ENCODE results near the gene LAMB1. TPM values are rescaled to one million over a fixed set of nuclear protein-coding genes. Genes with fewer than 3 reads are reported as not detected.
A peak's percentile ranks its signal among the peaks of the same experiment; 100 is the strongest.

The LAMB1 gene
- total RNA-seq, 1 donor from 2014 or later, result 83.2 TPM

DNA sequence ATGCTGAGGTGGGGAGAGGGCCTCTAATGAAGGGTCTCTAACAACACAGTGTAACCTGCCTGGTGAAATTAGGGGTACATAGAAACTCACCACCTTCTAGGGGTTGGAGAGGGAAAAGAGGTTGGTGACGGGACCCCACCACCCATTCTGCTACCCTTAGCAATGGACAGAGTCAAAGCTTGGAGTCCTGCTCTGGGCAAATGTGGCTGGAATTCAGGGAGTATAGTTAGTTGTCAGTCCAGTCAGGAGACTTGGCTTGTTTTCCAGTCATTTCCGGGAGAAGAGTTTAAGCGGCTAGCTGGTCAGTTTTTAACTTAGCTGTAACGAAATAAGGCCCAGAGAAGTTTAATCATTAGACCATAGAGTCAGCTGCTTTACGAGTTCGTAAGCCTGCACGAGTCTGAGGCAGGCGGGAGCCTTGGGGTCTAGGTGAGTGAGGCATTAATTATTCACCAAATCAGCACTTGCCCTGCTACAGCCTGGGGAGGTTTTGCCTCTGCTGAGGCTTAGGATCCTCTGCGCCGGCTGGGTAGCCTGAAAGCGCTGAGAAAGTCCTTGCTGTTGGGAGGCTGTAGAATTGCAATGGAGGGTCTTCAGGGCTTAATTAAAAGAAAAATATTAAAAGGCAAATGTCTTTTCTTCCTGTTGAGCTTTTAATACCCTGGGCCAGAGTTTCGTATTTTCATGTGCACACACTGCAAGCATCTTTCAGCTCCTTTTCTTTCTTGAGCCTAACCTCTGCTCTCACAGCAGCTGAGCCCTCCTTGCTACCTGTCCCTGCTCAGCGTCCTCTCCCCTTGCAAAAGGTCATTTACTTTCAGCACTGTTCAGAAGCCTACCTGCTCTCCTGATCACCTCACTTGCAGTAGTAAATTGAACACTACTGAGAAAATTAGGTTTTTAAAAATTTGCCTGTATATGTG lies 1.5 kb upstream of the LAMB1 start:
- DNase-seq (ENCODE audit: missing footprints), result no peak
- intact Hi-C loops (cut with DNase I), result loop anchor here (5.0 kb wide), 3 partner anchors 37 to 143 kb away; no protein-coding TSS in a partner anchor
- ATAC-seq, result no peak

DNA sequence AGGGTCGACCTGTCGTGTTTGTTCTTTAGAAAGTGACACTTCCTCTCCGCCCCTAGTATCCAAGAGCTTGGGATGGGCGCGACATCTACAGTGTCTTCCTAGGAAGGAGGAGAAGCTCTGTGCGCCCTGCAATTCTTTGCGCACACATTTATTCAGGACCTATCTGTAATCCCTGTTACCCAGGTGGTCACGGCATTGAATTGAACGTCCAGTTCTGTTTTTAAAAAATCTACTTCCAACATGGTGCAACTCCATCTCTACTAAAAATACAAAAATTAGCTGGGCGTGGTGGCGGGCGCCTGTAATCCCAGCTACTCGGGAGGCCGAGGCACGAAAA lies 606 bp upstream of the LAMB1 start:
- no peak for DNase-seq (ENCODE audit: missing footprints)
- ATAC-seq, result no peak
- intact Hi-C loops (cut with DNase I), result loop anchor here (5.0 kb wide), 3 partner anchors 36 to 144 kb away; no protein-coding TSS in a partner anchor

DNA sequence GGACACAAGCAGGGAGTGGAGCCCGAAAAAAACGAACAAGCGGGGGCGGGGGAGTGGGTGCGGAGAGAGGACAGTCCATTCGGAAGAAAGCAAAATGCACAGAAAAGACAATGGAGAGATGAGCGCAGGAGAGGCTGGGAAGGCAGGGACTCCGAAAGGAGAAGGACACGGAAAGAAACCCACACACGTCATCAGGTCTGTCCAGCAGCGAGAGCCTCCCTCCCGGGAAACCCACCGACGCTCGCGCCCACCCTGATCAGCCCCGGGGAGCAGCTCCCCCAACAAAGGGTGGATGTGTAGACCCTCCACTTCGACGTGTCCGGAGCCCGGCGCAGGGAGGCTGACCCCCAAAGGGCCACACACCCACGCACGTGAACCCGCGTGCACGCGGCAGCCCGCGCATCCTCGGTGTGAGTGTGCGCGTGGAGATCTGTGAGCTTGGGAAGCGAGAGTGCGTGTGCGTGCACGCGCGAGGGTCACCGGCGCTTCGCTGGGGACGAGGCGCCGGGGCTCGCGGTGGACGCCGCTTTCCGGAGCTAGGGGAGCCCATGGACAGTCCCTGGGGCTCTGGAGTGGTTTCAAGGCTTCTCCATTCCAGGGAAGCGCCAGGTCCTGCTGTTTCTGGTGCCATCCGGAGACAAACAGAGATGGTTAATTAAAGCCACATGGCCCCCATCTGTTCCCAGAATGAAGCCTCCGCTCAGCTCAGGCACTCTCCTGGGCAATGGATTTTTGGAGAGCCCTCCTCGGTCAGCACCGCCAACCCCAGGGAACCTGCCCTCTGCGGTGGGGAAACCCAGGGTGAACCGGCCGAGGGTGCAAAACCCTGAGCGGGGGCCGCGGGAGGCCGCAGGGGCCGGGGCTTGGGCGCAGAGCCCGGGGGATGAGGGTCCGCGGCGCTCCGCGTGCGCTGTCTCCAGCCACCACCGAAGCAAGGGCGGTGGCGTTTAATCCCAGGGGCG lies 916 bp downstream of the LAMB1 start:
- intact Hi-C loops (cut with DNase I), result loop anchor here (5.0 kb wide), 3 partner anchors 35 to 145 kb away; no protein-coding TSS in a partner anchor
- peak; percentile 35 for ATAC-seq
- DNase-seq (ENCODE audit: missing footprints), result no peak

DNA sequence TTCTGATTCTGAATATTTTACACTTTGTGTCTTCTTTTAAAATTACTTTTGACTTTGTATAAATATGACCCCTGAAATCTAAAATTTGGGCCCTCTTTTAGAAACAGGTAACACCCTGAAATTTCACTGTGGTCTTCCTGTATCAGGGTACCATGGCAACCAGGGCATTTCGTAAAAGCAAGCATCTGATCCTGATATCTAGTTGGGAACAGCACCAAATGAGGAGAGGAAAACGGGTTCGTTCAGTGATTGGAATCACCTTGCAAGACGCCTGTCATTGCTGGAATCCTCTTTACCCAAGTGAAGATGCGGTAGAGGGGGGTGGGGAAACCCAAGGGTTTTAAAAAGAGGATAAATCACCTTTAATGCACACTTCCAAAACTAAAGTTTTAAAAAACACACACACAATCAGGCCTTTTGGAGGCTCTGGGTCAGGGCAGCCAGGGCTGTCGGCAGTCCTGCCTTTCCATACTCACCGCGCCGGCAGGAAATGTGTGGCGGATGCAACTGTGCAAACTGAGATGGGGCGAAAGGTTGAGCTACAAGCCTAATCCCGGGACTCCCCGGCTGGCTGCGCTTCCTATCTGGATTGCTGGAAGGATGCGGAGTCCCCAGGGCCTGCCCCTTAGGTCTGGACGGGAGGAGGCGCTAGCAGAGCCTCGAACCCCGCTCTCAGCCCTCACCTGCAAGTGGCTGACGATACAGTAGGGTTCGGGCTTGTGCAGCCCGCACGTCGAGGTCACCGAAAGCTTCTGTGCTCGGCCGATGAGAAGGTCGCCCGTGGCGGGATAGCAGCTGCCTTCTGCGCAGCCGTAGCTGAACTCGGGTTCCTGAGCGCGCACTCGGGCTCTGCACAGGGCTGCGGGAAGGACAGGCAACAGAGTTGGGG lies 1.8 kb downstream of the LAMB1 start:
- DNase-seq (ENCODE audit: missing footprints) (peak; percentile 81), ATAC-seq (peak; percentile 27)
- intact Hi-C loops (cut with DNase I), result loop anchor here (5.0 kb wide), 3 partner anchors 34 to 146 kb away; no protein-coding TSS in a partner anchor

DNA sequence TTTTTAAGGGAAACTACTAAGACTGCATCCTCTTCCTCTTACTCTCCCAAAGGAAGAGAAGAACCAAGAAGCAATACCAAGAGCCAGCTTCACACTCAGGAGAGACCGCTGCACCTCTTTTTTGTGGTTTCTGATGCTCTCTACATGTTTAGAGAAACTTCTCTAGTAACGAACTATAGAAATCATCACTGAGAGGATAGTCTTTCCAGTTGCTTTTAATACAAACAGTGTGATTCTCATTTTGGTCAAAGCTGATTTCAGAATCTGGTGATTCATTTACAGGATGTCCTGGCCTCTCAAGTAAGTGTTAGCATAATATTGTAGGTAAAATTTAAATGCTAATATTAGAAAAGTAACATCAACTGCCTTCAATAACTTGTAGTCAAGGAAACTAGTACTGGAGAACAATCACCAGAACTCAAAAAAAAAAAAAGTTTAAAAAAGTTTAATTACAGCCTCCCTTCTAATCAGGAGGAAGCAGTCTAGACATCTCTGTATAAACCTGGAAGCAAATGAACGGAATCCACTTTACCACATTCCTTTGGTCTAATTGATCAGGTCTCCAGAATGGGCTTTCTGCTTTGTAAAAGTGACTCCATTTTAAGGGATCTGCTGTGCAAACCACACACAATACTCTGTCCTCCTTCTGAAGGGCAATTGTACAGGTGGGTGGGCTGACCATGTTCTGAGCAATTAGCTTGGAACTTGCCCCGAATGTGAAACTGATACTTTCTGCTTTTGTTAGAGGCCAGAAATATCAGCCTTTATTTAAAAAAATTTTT lies 3.0 kb downstream of the LAMB1 start:
- no peak for ATAC-seq
- no peak for DNase-seq (ENCODE audit: missing footprints)
- intact Hi-C loops (cut with DNase I), result loop anchor here (5.0 kb wide), 3 partner anchors 33 to 147 kb away; no protein-coding TSS in a partner anchor

DNA sequence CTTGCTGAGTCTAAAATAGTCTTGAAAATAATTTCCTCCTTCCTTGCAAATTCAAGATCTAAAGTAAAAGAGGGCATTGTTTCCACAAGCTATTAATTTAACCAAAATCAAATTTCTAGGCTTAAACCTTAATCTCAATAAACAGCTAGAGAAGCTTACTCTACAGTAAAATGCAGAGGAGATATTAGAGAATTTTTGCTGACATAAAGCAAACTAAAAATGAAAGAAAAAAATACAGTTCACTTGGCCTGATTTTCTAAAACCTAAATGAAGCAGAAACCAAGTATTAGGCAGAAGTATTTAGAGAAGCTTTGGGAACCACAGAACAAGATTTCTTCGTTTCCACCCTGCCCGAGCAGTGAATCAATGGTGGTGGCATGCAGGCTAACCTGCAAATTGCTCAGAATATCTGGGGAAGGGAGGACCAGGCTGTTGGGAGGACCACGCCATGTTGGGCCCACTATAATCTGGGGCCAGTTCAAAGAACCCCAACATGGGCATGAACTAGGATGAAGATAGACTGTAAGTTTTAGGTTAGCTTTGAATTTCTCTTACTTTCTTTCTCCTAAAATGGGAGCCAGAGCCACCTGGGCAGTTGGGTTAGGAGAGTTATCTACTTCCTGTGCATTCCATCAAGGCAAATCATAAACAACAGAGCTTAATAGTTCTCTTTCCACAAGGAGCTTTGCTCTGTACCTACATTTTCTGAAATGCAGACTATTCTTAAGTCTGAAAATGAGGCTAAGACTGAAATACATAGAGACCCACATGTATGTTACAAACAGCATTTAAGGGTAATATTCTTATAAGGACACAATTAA lies 4.1 kb downstream of the LAMB1 start:
- DNase-seq (ENCODE audit: missing footprints) (no peak), ATAC-seq (no peak)
- intact Hi-C loops (cut with DNase I), result no loop called here

DNA sequence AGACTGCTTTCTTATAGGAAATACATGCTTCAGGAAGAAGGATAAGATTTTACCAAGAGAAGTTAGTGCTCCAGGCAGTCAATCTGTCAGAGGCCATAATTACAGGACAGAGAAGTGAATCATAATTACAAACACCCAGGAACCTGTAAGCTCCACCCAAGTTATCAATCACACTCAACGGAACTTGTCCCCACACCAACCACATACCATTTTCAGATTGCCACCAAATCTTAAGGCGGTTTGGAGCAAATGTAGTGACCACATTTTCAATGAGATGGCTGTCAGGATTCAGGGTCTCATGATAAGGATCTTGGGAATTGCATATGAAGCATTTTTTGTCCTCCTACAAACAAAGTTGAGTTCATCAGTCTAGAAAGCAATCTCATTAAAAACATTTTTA lies 4.8 kb downstream of the LAMB1 start:
- ATAC-seq, result no peak
- intact Hi-C loops (cut with DNase I), result no loop called here

DNA sequence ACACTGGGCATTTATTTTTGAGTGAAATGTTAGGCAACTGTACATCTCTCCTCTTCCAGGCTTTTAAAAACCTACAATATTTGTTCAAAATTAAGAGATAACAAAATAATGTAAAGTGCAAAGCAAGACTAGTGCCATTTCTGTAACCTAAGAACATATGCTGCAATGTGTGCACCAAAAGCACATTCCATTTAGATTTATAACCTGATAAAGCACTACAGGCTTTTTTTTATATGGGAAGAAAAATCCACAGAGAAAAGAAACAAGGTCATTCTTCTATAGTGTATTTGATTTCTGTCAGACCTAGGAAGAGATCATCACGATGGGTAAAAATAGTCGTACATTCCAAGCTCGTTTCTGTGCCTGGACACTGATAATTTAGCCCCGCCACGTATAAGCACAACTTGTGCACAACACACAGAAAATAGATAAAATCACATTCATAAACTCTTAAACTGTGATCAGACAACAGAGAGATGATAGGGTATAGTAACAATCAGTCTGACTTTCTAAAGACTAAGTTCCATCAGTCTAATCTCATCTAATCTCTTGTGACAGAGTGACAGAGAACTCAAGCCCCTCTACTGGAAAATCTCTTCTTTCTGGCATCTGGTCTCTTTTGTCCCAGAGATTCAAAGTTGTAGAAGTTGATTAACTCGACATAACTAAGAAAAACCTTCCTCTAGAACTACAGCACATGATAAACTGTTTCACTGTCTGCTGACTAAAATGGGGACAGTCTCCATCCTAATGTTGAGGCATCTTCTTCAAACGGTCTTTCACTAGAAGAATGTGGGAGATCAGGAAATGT lies 6.7 kb downstream of the LAMB1 start:
- intact Hi-C loops (cut with DNase I), result no loop called here
- ATAC-seq, result no peak
- DNase-seq (ENCODE audit: missing footprints), result no peak

More for the DNA sequence above, 4.8 kb downstream of the LAMB1 start:
- no peak for DNase-seq (ENCODE audit: missing footprints)

DNA sequence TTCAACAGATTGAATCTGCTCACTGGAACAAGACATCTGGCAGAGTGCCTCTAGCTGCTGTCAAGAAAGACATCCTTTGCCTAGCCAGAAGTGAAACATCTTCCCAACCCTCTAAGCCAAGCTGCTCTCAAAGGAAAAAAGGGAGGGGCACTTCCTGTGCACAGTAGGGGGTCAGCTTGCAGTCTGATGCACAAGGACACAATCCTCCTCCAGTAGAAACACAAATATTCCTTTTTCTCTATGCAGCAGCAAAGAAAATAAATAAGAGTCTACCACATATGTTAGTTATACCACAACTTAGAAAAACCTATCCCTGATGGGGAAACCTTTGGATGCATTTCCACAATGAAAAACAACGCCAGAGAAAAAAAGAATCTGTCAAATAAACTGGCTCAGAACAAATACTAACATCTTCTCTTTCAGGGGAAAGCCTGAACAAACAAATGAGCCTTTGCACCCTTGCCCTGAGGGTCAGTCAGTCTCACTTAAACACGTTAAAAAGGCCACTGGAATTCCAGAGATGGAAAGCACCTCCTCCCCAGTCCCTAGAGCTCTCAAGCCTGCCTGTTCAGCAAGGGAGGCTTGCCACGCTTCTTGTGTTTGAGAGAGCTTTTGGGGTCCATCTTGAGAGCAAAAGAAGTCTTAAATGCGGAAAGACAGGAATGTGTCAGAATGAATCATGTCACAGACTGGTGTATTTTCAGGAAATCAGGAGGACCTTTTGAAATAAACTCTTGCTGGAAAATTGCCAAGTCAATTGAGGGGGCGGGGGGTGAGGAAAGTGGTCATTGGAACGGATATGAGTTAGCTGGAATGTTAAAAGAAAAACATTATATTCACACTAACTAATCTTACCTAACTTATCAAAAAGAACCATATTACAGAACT lies 7.5 kb downstream of the LAMB1 start:
- peak; percentile 85 for ATAC-seq
- intact Hi-C loops (cut with DNase I), result no loop called here
- no peak for DNase-seq (ENCODE audit: missing footprints)

DNA sequence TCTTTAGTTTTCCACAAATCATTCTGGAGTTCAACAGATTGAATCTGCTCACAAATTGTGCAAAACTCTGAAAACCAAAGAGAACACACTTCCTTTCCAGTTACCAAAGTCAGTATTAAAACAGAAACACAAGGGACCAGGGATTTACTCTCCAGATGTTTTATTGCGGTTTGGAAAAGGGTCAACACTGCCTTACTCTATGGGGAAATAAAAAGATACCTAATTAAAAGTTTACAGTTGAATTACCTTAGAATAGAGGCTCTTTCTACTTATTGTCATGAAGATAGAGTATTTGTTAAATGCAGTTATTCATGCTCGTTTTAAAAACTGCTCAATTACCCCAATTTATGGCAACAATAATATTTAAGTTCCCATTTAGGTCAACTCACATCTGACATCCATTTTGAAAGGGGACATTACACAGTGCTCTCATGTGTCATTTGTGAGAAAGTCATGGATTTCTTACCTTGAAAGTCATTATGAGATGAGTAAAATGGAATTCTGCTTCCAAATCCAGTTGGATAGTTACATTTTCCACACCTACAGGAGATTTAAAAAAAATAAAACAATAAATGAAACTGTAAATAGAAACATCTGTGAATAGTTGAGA lies 8.4 kb downstream of the LAMB1 start:
- no peak for ATAC-seq
- intact Hi-C loops (cut with DNase I), result no loop called here
- DNase-seq (ENCODE audit: missing footprints), result no peak

DNA sequence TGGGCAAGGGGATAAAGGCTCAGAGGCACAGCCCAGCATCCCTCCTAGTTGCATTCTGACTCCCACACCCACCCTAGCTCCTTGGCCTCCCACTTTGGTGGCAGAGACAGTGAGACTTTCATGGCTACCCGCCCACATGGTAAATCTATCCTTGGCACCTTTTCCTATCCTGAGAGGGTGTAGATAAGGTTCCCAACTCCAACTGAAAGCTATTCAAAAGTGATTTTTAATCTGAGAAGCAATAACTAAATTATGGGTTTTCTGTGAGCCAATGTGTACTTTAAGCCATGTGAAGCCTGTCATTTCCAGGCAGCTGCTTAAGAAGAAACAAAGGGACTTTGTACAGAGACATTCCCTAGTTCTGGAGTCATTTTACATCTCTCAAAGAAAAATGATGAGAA lies 9.1 kb downstream of the LAMB1 start:
- intact Hi-C loops (cut with DNase I), result no loop called here
- no peak for DNase-seq (ENCODE audit: missing footprints)
- no peak for ATAC-seq

DNA sequence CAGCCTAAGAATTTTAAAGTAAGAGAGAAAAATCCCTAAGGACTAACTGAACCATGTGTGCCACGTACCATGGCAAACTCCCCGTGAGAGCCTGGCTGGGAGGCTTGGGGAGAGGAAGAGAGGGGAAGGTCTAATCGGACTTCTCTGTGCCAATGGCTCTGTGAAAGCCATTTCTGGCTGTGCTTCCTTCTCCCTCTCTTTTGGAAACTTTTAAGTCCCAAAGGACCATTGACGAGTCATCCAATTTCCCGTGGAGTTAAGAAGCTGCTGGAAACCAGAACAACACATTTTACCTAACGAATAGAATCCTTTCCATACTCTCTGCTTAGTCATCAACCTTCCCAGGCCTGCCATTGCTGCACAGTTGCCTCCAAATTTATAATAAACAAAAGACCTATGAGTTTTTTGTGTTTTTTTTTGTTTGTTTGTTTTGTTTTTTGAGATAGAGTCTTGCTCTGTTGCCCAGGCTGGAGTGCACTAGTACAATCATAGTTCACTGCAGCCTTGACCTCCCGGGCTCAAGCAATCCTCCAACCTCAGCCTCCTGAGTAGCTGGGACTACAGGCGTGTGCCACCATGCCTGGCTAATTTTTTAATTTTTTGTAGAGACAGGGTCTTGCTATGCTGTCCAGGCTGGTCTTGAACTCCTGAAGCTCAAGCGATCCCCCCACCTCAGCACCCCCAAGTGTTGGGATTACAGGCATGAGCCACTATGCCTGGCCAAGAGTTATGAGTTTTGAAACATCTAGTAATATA lies 13.2 kb downstream of the LAMB1 start:
- peak; percentile 79 for ATAC-seq
- intact Hi-C loops (cut with DNase I), result no loop called here
- peak; percentile 73 for DNase-seq (ENCODE audit: missing footprints)

DNA sequence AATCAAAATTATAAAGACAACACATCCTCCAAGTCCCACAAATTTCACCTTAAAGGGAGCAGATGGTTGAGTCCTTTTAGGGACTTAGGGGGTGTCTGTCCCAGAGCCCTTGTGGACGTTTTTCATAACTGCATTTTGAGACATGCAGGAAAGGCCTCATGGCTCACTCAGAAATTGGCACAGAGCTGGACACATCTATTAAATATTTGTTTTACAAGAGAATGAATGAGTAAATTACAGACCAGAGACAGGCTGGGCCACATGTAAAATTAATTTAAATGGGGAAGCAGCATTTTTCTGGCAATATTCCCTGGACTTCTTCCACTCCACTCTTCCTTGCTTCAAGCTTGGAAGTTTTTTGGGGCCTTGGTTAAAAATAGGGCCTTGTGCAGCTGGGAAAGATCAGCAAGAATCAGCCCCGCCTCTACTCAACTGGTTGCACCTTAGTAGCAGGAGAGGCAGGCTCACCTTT lies 20.0 kb downstream of the LAMB1 start:
- ATAC-seq (peak; percentile 20), DNase-seq (ENCODE audit: missing footprints) (no peak)
- intact Hi-C loops (cut with DNase I), result no loop called here
